ENCODE data around the gene ITGA1. TPM values are rescaled to one million over a fixed set of nuclear protein-coding genes. Genes with fewer than 3 reads are reported as not detected.

The ITGA1 gene
- 10 to 100 TPM; 26.2 to 49.2 (median 36.6) TPM for total RNA-seq

- peak within 1 kb of the TSS; percentile 67 to 92 (median 67) for H3K4me3 ChIP-seq
- peak in 2 of 3 donors; percentile 29 to 56 for TF ChIP-seq POLR2AphosphoS5 (IDR thresholded peaks at IDR 0.05)
- no peak for TF ChIP-seq CTCF (IDR thresholded peaks at IDR 0.05)
- DNase-seq (ENCODE audit: low spot score in 2 of 2): peak; percentile 61 to 67
- H3K4me1 ChIP-seq: no peaks in the 10 kb centered on the region
- no peaks in the 10 kb centered on the region for H3K27me3 ChIP-seq
- intact Hi-C loops (cut with DNase I; ENCODE audit: low total_unique reads): loop anchor here (10.0 kb wide), 1 partner anchor 117 kb away; no protein-coding TSS in a partner anchor
- no peaks in the 10 kb centered on the region for H3K36me3 ChIP-seq
- peak within 1 kb of the TSS; percentile 89 to 98 for H3K27ac ChIP-seq
- H3K9me3 ChIP-seq: no peaks in the 10 kb centered on the region
These were observed at the start of gene ITGA1, which contains the start of gene PELO for GRCh38 chr5:52787600-52788504. Gene ITGA1, plus strand, starts transcription at chr5:52787916. Its CDS starts 438 bp downstream, at chr5:52788354. Gene PELO, plus strand, starts transcription at chr5:52787916. Its CDS starts 12,479 bp downstream, at chr5:52800395.

- no peak for DNase-seq (ENCODE audit: low spot score in 2 of 2)
- TF ChIP-seq POLR2AphosphoS5 (IDR thresholded peaks at IDR 0.05): no peak
- no peak for TF ChIP-seq CTCF (IDR thresholded peaks at IDR 0.05)
- TF ChIP-seq POLR2A (IDR thresholded peaks at IDR 0.05): no peak
- intact Hi-C loops (cut with DNase I; ENCODE audit: low total_unique reads): no loop called here
- no peaks in the 10 kb centered on the region for H3K27me3 ChIP-seq
- no peak overlapping the region for H3K4me3 ChIP-seq
- H3K9me3 ChIP-seq: no peaks in the 10 kb centered on the region
- no peaks in the 10 kb centered on the region for H3K4me1 ChIP-seq
- no peaks in the 10 kb centered on the region for H3K36me3 ChIP-seq
- no peak overlapping the region for H3K27ac ChIP-seq
These were observed 49.6 kb upstream of the ITGA1 start for GRCh38 chr5:52738095-52738506.

GRCh38 chr5:52740007-52740406 is 47.7 kb upstream of the ITGA1 start:
- Histone ChIP-seq H3K27ac (no peak overlapping the region), H3K4me1 (no peaks in the 10 kb centered on the region), H3K9me3 (no peaks in the 10 kb centered on the region), H3K27me3 (no peaks in the 10 kb centered on the region), H3K4me3 (no peak overlapping the region), H3K36me3 (no peaks in the 10 kb centered on the region)
- no peak for DNase-seq (ENCODE audit: low spot score in 2 of 2)
- intact Hi-C loops (cut with DNase I; ENCODE audit: low total_unique reads): no loop called here
- TF ChIP-seq POLR2AphosphoS5 (IDR thresholded peaks at IDR 0.05) (no peak), CTCF (IDR thresholded peaks at IDR 0.05) (no peak), POLR2A (IDR thresholded peaks at IDR 0.05) (no peak)

GRCh38 chr5:52743012-52743411 is 44.7 kb upstream of the ITGA1 start:
- no peaks in the 10 kb centered on the region for H3K27me3 ChIP-seq
- TF ChIP-seq POLR2A (IDR thresholded peaks at IDR 0.05) (no peak), CTCF (IDR thresholded peaks at IDR 0.05) (no peak), POLR2AphosphoS5 (IDR thresholded peaks at IDR 0.05) (no peak)
- H3K36me3 ChIP-seq: no peaks in the 10 kb centered on the region
- peak overlapping the region in 1 of 2 donors; percentile 22 for H3K27ac ChIP-seq
- H3K4me3 ChIP-seq: no peak overlapping the region
- no peak for DNase-seq (ENCODE audit: low spot score in 2 of 2)
- H3K4me1 ChIP-seq: no peaks in the 10 kb centered on the region
- intact Hi-C loops (cut with DNase I; ENCODE audit: low total_unique reads): no loop called here
- no peaks in the 10 kb centered on the region for H3K9me3 ChIP-seq

- TF ChIP-seq POLR2A (IDR thresholded peaks at IDR 0.05) (no peak), CTCF (IDR thresholded peaks at IDR 0.05) (no peak), POLR2AphosphoS5 (IDR thresholded peaks at IDR 0.05) (no peak)
- Histone ChIP-seq H3K9me3 (no peaks in the 10 kb centered on the region), H3K27me3 (no peaks in the 10 kb centered on the region), H3K4me1 (no peaks in the 10 kb centered on the region), H3K36me3 (no peaks in the 10 kb centered on the region), H3K27ac (peak overlapping the region in 1 of 2 donors; percentile 22), H3K4me3 (no peak overlapping the region)
- no peak for DNase-seq (ENCODE audit: low spot score in 2 of 2)
- intact Hi-C loops (cut with DNase I; ENCODE audit: low total_unique reads): no loop called here
These were observed 44.2 kb upstream of the ITGA1 start for GRCh38 chr5:52743529-52743928.

Data from breast epithelium (tissue), 4 donors.